GM21786 (cell line): ENCODE data around the gene MORC2.

Source experiments
- ATAC-seq: cut with Tn5 transposase; IDR thresholded peaks from one replicate; pipeline ENCODE4 v1.9.1; 2021; ENCODE audit not compliant: unreplicated experiment

Gene MORC2

DNA sequence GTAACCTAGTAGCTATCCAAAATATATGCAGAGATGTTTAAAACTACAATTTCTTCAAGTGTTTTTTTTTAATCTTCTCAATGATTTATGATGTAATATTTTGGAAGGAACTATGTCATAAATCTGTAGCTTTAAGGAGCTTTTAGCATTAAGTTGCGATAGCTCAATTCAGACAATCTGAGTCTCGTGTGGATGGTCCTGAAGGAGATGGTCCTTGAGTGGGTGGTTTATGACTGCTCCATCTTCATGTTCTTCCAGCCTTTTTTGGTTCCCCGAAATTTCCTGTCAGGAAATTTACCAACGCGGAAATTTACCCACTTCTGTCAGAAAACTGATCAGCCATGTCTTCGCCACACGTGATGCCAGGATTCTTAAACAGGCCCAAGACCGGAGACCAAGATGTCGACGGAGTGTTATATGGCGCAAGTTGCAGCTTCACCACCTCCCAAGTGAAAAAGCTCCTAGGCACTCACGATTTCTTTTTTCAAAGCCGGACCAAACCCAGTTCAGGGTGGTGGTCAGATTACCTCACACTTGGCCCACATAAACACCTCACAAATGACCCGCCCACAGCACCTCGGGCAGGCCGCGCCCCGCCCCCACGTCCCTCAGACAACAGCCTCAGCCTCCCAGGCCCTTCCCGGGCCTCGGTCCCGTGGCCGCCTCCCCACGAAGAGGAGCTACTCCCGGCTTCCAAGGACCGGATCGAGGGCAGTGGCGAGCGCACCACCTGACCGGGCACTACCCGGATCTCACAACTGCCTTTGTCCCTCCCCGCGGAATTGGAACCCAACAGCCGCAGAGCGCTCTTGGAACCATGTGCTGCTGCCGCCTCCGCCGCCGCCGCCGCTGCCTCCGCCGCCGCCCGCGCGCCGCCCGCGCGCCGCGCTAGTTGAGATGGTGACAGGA lies at the start of gene MORC2:
MORC2 (minus strand) TSS at position 760 of the 909 bp plus-strand sequence. CDS start 885 bp downstream, outside the sequence.
- ATAC-seq: peak; percentile 12

DNA sequence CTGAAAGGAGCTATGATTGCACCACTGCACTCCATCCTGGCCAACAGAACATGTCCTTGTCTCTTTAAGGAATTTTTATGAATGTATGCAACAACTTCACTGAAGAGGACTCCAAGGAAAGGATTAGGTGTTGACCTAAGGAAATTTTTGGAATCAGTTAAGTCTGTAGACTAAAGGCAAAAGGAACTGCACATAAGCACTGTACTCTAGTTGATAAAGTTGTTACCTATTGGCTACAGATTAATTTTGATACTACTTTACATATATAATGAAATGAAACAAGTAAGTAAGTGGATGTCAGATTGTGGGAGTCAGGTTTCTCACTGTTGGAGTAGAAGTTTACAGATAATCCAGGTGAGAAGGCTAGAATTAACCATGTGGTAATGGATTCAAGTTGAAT lies 37.0 kb upstream of the MORC2 start:
- no peak for ATAC-seq

DNA sequence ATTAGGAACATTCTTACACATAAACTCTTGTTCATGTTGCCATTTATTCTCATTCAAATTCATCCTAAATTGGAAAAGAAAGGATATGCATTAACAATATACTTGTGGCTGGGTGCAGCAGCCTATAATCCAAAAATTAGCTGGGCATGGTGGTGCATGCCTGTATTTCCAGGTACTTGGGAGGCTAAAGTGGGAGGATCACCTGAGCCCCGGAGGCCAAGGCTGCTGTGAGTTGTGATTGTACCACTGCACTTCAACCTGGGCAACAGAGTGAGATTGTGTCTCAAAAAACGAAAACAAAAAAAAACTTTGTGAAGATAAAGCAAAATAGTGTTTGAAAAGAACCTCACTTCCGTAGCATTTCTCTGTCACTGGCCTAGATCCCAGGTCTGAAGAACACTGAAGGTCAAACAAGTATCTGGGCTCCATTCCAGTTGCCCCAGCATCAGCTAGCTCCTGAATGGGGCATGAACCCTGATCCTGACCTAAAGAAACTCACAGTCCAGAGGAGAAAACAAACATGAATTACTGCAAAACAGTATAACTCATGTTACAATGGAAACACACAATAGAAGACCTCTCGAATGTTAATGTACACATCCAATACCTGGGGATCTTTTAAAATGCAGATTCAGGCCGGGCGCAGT lies 32.7 kb upstream of the MORC2 start:
- ATAC-seq: no peak

DNA sequence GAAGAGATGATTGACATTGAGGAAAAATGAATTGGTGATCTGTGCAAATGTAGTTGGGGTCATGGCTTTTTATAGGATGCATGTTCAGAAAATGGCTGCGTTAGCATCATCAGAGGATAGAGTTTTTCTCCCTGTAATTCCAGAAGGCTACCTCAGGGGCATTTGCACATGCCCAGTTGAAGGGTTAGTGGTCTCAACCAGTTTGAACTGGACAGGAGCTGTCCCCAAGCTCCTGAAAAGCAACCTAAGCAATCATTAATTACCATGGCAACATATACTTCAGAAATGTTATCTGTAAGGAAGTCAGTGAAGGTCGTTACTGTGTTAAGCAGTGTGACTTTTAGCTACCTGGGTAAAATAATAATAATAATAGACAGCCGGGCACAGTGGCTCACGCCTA lies 29.8 kb upstream of the MORC2 start:
- ATAC-seq: no peak

DNA sequence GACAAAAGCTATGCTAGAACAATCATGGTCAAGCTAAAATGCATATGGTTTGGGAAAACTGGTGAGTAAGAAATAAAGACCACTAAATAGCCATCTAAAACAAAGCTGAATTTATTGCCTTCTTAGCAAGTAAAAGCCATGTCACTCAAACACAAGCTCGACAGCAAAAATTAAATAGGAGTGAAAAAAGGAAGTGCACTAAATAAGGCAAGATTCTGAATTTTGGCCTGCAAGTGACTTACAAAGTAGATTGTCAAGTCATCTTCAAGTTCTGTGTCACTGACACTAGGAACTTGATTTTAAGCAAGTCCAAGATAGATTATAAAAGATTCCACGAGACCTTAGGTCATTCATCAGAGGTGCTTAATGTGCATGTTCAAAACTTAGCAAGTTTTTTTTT lies 27.9 kb upstream of the MORC2 start:
- no peak for ATAC-seq

DNA sequence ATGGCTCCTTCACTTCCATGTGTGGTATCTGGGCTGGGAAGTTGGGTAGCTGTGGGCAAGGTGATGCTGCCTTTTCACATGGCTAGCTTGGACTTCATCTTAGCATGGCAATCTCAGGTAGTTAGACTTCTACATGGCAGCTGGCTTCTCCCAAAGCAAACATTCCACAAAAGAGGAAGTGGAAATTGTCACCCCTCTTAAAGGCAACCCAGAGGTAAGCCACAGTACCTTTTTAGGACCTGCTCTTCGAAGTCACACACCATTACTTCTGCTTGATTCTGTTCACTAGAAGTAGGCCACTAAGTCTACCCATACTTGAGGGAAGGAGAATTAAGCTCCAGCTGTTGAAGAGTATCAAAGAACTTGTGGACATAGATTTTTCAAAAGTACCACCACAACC lies 26.4 kb upstream of the MORC2 start:
- ATAC-seq: no peak

DNA sequence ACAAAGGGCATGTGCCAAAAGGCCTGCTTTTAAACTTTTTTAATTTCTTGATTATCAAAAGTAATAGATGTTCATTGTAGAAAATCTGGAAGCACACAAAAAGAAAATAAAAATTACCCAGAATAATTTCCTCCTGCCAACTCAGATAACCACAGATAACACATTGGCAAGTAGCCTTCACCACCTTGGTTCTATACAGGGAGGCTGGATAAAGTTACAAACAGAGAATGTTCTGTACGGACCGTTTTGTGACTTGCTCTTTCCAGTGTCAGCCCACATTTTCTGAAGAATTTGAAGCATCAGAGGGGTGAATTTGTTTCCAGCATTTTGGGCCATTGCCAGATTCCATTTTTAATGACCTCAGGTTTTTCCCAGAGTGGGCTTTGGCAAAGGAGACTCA lies 24.0 kb upstream of the MORC2 start:
- no peak for ATAC-seq

DNA sequence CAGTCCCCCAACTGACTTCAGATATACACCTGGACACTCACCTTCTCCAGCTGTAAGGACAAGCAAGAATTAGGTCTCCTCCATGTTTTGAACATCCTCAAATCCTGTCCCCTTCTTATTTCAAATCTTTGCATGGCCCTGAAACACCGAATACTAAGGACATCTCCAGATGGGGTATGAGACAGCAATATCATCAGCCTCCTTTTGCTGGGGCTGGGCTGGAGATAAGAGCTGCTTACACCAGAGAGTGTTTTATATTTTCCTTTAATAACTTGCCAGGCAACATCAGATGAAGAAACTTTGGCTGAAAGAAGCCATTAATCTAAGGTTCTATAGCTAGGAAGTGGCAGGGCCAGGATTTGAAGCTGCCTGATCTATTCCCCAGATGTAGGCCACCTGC lies 22.1 kb upstream of the MORC2 start:
- ATAC-seq: no peak

DNA sequence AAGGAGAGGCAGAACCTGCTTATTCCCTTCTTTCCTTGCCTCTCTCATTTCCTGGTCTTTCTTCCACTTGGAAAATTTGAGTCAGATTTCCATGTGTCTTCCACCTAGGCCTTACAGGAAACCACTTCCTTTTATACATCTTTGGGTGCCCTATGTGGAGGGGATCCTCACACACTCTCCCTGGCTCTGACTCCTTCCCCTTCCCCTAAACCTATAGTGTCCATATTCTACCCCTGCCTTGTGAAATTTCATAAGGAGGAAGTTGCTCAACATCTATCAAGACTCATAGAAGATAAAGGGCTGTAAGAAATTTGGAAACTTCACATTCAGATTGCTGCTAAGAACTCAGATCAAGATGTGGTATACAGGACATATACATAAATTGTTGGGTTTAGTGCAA lies 20.9 kb upstream of the MORC2 start:
- no peak for ATAC-seq

DNA sequence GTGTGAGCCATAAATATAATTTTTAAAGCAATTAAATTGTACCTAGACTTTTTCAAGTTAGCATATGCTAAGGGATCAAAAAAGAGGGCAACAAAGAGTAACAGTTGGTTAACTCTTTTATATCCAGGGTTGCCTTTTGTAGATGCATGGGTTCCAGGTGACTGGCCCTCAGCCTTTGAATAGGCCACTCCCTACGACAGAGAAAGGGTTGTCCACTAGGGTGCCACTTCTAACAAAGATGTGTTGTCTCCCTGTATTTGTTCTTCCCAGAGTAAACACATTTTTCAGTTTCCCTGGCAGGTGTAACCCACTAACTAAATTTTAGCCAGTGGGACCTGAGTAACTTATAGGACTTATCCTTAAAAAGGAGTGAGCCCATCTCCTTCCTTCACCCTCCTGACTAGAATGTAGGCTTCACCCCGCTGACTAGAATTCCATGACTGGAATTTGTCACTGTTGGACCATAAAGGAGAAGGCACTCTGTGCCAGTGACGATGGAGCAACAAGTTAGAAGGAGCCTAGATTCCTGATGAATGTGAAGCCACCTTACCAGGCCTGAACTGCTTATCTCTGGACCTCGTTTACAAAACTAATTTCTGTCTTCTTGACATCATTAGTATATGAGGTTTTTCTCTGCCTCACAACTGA lies 17.1 kb upstream of the MORC2 start:
- ATAC-seq: no peak

DNA sequence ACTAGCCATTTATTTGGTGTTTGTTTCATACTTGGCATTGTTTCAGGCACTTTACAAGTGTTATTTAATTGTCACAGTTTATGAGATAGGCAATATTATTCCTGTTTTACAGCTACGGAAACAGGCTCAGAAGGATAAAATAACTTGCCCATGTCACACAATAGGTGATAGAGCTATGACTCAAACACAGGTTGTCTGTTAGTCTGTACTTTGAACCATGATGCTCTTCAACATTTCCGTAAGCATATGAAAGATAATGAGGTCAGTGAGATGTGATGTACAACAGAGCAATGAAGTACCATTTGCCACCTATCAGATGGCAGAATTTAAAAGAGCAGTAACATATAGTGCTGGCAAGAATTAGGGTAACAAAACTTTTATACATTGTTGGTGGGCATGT lies 15.7 kb upstream of the MORC2 start:
- ATAC-seq: no peak

DNA sequence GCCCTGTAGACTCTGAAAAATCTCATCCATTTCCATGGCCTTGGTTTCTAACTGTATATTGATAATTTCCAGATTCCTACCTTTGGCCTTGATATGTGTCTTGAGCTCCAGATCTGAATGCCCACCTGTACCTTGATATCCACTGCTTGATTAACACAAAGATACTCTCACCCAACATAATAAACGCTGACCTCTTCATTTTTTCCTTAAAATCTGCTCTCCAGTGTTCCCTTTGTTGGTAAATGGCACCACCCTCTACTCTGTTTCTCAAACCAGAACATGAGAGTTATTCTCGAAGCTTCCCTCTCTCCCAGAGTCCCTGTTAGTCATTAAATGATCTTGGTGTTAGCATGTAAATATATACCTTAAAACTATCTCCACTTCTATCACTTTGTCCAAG lies 13.9 kb upstream of the MORC2 start:
- no peak for ATAC-seq

DNA sequence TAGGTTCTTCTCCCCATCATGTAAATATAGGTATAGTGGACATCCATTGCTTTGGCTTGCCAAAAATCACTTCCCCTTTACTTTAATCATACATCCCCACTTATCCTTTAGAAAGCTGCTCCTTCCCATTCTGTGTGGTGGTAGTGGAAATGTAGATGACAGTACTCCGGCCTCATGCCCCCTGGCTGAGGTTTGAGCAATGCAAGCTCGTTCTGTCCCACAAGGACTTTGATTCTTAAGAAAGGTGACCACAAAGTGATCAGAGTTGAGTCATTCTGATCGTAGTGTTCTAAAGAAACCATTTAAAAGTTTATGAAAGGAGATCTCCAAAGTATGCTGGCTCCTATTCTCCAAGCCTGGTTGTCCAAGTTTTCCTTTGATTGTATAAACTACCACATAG lies 11.4 kb upstream of the MORC2 start:
- ATAC-seq: no peak

DNA sequence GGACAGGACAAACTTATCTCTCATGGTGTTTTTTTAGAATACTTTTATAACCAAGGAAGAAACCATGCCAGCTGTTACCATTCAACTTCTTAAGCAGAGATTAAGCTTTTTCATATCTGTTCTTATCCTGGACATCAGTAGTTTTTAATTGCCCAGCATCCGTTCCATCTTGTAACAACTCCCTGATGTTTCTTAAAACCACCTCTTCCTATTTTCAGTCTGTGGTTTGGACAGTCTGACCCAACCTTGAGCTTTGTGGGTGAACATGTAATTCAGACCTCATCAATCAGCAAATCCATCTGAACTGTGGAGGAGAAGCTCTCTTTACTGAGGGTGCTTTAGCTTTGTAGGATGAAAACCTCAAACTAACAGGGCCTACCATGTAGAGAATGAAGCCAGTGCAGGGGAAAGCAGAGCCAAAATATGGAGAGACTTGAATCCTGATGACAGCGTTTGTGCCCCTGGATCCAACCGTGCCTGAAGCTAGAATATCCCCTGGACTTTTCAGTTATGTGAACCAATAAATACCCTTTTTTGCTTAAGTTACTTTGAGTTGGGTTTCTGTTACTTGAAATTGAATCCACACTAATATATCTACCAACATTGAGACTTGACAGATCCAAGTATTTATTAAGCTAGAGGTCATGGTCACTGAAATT lies 9.9 kb upstream of the MORC2 start:
- ATAC-seq: no peak

DNA sequence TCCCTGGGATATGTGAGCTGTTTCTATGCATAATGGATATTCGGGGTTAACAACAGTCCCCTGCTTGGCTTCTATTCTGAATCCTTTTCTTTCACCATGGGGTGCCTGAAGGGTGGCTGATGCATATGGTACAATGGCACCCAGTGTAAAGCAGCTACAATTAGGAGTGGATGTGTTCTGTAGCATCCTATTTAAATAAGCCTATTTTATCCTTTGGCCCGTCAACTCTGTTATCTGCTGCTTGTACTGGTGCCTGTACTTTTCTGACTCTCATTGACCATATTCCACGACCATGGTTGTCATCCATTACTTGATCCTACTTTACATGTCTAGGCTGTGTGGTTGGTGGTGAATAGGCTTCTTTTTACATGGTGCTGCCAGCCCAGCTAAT lies 1.8 kb upstream of the MORC2 start:
- no peak for ATAC-seq

DNA sequence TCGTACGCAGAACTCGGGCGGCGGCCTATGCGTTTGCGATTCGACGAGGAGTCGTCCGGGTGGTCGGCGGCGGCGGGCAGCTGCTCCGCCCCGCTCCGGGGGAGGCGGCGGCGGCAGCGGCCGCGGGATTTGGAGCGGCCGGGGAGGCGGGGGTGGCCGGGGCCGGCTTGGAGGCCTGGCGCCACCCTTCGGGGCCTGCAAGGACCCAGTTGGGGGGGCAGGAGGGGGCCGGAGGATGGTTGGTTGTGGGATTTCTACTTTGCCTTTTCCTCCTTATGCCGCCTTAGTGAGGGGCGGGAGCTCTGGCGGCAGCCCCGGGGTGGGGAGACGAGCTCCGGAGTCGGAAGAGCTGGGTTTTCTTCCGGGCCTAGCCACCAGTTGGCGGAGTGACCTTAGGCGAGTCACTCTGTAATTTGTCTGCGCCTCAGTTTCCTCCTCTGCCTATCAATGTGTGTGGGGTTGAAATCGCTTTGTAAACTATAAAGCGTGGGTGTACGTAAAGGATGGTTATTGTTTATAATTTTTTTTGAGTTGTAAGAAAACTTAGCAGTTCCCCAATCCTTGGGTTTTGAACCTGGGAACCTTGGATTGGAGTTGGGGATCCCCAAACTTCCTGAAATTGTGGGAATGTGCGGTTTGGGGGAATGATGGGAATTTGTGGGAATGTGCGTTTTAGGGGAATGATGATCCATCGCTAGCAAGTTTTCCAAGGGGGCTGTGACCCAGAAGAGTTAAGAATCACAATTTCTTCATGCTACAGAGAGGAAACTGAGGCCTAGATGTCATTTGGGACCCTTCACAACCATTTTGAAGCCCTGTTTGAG lies 1.2 kb upstream of the MORC2 start:
- peak; percentile 12 for ATAC-seq

DNA sequence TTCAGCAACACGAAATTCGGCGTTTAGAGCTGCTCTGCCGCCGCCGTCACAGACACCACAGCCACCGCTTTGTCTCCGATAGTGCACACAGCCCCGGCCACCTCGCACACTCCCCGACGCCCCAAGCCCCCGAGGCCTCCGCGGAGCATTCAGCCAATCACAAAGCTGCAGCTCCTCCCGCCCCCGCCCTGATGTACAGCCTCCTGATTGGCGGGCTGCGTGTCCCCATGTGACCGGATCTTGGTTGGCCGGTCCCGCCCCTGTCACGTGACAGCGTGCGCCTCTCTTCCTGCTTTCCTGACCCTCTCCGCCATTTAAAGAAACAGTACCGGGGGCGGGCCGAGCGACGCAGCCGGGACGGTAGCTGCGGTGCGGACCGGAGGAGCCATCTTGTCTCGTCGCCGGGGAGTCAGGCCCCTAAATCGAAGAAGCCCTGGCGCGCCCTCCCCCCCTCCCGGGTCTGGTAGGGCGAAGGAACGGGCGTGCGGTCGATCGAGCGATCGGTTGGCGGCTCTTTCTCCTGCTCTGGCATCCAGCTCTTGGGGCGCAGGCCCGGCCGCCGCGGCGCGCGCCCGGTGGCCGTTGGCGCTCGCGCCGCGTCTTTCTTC lies 454 bp upstream of the MORC2 start, which contains the start of gene TUG1:
TUG1 (plus strand) TSS at position 342 of the 608 bp plus-strand sequence.
- peak; percentile 87 for ATAC-seq

DNA sequence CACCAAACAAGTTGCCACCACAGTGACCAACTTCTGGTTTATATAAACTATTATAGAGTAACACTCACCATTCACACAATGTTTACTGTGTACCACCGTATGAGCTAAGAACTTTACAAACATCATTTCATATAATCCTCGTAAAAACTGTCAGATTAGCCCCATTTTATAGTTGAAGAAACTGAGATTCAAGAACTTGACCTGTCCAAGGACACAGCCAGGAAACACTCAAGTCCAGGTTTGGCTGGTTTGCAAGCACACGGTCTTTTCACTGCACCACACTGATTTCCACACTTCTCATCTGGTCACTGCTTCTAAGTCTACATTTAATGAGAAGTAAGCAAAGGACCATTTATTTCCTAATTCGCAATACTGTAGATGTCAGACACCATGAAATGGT lies 3.7 kb downstream of the MORC2 start:
- ATAC-seq: no peak

DNA sequence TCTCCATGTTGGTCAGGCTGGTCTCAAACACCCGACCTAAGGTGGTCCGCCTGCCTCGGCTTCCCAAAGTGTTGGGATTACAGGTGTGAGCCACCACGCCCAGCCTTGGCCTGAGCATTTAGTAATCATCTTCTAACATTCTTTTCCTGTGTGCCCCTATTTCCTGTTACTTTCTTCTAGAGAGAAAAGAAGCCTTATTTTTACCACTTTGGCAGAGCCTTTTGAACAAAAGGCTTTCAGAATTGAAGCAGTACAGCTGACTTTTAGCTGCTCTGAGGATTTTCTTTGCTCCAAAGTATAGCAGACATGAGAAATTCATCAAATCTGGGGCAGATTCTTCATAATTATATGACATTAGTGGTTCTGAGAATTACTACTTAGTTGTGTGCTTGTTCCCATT lies 13.4 kb downstream of the MORC2 start:
- no peak for ATAC-seq

DNA sequence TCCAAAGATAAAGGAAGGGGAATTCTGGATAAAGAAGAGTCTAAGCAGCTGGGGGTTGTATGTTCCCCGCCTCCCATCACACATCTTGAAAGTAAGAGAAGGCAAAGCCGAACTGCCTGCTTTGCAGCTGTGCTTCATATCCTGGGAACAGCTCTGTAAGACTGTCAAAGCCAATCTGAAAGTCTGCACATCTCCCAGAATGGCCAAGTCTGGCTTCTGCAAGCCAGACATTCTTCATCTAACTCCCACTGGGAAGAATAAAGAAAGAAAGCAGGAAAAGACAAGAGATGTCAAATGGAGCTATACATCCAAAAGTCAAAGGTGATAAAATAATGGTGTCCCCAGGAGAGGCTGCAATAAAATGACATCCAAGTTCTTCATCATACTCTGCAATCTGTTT lies 15.4 kb downstream of the MORC2 start:
- no peak for ATAC-seq
